ENCODE results near the gene ASB13. TPM values are rescaled to one million over a fixed set of nuclear protein-coding genes. Genes with fewer than 3 reads are reported as not detected.

ASB13 gene
- polyA plus RNA-seq, 3 donors = 13.3 to 44.1 (median 37.8) TPM

- Histone ChIP-seq H3K9me3 (replicated peaks in 1 of 2; ENCODE audit: control insufficient read depth in 1 of 2, insufficient read depth in 1 of 2, low read length in 2 of 2) (no peaks in the 10 kb centered on the region), H4K20me1 (ENCODE audit: insufficient read depth, low read length) (no peaks in the 10 kb centered on the region), H3K79me2 (ENCODE audit: insufficient read depth, low read length) (no peaks in the 10 kb centered on the region), H3K4me2 (replicated peaks; ENCODE audit: extremely low read depth, low read length, poor library complexity, severe bottlenecking) (no peak overlapping the region), H3K9ac (ENCODE audit: insufficient read depth, low read length, poor library complexity, severe bottlenecking) (no peak overlapping the region), H3K27me3 (ENCODE audit: control insufficient read depth in 2 of 2, insufficient read depth in 2 of 2, low read length in 2 of 2) (no peaks in the 10 kb centered on the region), H3K4me3 (replicated peaks in 1 of 3; ENCODE audit: low read depth in 2 of 3, low read length in 3 of 3) (no peak overlapping the region), H3K27ac (ENCODE audit: low read depth in 1 of 2, low read length in 2 of 2) (no peak overlapping the region), H3K36me3 (replicated peaks in 1 of 2; ENCODE audit: control insufficient read depth in 1 of 2, insufficient read depth in 2 of 2, low read length in 2 of 2) (peaks cover 44 to 58% of the 10 kb centered on the region in 2 donors), H3K4me1 (ENCODE audit: control insufficient read depth in 1 of 2, insufficient read depth in 2 of 2, low read length in 2 of 2) (no peaks in the 10 kb centered on the region), H2AFZ (ENCODE audit: insufficient read depth, low read depth, low read length, poor library complexity, severe bottlenecking) (no peak overlapping the region)
- Mint-ChIP-seq H3K4me1 (no peaks in the 10 kb centered on the region), H3K4me3 (no peak overlapping the region), H3K36me3 (peaks cover 55 to 59% of the 10 kb centered on the region in 2 donors), H3K27ac (no peak overlapping the region), H3K9me3 (no peaks in the 10 kb centered on the region), H3K27me3 (ENCODE audit: low read depth in 3 of 3) (peaks cover 0 to 2% (median 0%) of the 10 kb centered on the region in 3 donors)
- intact Hi-C loops (cut with micrococcal nuclease) = no loop called here
- no peak for DNase-seq
- TF ChIP-seq CTCF (IDR thresholded peaks at IDR 0.05) = no peak
- over 99% methylated on average over 17 of the region's 17 CpGs for WGBS (ENCODE audit: insufficient coverage)
Measured at GRCh38 chr10:5639066-5639465, 27.3 kb downstream of the ASB13 start.

- no peaks in the 10 kb centered on the region for H3K4me1 Mint-ChIP-seq
- no peak overlapping the region for H3K27ac Mint-ChIP-seq
- no peaks in the 10 kb centered on the region for H4K20me1 ChIP-seq (ENCODE audit: insufficient read depth, low read length)
- no peaks in the 10 kb centered on the region for H3K9me3 Mint-ChIP-seq
- H3K4me1 ChIP-seq (ENCODE audit: control insufficient read depth in 1 of 2, insufficient read depth in 2 of 2, low read length in 2 of 2) = no peaks in the 10 kb centered on the region
- no peak overlapping the region for H3K4me3 ChIP-seq (replicated peaks in 1 of 3; ENCODE audit: low read depth in 2 of 3, low read length in 3 of 3)
- no peaks in the 10 kb centered on the region for H3K79me2 ChIP-seq (ENCODE audit: insufficient read depth, low read length)
- peaks cover 0 to 2% (median 0%) of the 10 kb centered on the region in 3 donors for H3K27me3 Mint-ChIP-seq (ENCODE audit: low read depth in 3 of 3)
- WGBS (ENCODE audit: insufficient coverage) = 93% methylated on average over 6 of the region's 10 CpGs
- intact Hi-C loops (cut with micrococcal nuclease) = no loop called here
- no peaks in the 10 kb centered on the region for H3K27me3 ChIP-seq (ENCODE audit: control insufficient read depth in 2 of 2, insufficient read depth in 2 of 2, low read length in 2 of 2)
- no peak overlapping the region for H3K27ac ChIP-seq (ENCODE audit: low read depth in 1 of 2, low read length in 2 of 2)
- DNase-seq = no peak
- no peak overlapping the region for H3K4me3 Mint-ChIP-seq
- peaks cover 40 to 53% of the 10 kb centered on the region in 2 donors for H3K36me3 ChIP-seq (replicated peaks in 1 of 2; ENCODE audit: control insufficient read depth in 1 of 2, insufficient read depth in 2 of 2, low read length in 2 of 2)
- H3K9me3 ChIP-seq (replicated peaks in 1 of 2; ENCODE audit: control insufficient read depth in 1 of 2, insufficient read depth in 1 of 2, low read length in 2 of 2) = no peaks in the 10 kb centered on the region
- H3K36me3 Mint-ChIP-seq = peaks cover 50 to 53% of the 10 kb centered on the region in 2 donors
- no peak for TF ChIP-seq CTCF (IDR thresholded peaks at IDR 0.05)
- H3K4me2 ChIP-seq (replicated peaks; ENCODE audit: extremely low read depth, low read length, poor library complexity, severe bottlenecking) = no peak overlapping the region
- H2AFZ ChIP-seq (ENCODE audit: insufficient read depth, low read depth, low read length, poor library complexity, severe bottlenecking) = no peak overlapping the region
- H3K9ac ChIP-seq (ENCODE audit: insufficient read depth, low read length, poor library complexity, severe bottlenecking) = no peak overlapping the region
Measured at GRCh38 chr10:5638494-5638893, 27.9 kb downstream of the ASB13 start.

Data from CD14-positive monocyte (primary cell).